HG03439 (cell line): ENCODE measurements around the gene ORC4.

ENCODE experiments used
- ATAC-seq: cut with Tn5 transposase; IDR thresholded peaks from one replicate; pipeline ENCODE4 v1.9.1; 2021; ENCODE audit warnings: mild to moderate bottlenecking, moderate library complexity; ENCODE audit not compliant: unreplicated experiment

Gene ORC4

DNA sequence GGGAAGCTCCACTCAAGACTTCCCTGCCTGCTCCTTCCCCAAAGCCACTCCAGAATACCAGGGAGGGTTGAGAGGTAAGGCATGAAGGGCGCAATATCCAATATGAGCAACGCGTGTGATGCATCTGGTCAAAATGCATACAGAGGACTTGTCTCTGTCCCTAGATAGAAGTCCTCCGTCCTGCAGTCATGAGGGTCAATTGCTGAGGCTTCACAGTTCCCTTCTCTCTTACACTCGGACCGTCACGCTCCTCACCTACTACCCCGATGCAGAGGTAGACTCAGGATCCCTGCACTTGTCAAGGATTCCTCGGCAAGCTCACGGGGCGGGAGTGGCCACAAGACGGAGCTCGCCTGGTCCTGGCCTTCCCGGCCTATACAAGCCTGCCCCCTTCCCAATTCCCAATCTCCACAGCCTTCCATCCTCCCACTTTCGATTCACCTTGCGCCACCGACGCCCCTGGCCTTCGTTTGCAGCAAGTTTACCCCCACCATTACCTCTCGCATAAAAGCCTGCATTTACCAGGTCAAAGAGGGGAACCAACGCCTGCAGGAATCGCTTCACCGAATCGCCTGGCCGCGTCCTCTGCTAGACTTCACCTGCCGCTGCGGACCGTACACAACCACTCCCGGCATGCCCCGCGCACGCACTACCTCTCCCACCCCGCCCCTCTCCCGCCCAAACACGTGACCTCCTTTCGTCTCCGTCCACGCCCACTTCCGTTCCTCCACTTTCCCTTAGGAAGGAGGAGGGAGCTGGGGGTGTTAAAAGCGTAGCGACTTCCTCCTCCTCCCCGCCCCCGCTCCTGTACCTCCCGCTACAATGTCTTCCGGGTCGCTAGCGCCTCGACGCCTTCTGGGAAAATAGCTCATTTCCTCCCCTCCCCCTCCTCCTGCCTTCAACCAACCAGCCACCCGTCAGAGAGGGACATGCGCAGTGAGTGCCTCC is at the start of gene ORC4:
ORC4 (minus strand) TSS at position 627 of the 948 bp plus-strand sequence. CDS start 44,779 bp downstream, outside the sequence.
- ATAC-seq = peak; percentile 83

DNA sequence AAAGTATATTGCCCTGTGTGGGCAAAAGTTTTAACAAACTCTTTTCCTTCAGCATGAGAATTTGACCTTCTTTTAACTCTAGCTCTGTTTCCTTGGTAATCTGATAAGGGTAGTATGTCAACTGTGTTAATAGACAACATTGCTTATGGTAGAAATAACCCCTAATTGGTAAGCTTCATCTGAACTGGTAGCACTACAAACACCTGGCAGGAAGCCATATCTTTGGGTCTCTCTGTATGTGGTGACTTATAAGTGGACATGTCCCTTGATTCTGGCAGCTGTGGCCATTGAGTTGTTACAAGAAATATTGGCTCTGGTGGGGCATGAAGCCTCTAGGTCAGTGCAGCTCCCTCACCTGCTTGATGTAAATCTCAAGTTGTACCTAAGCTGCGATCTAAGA is 47.3 kb upstream of the ORC4 start:
- no peak for ATAC-seq

DNA sequence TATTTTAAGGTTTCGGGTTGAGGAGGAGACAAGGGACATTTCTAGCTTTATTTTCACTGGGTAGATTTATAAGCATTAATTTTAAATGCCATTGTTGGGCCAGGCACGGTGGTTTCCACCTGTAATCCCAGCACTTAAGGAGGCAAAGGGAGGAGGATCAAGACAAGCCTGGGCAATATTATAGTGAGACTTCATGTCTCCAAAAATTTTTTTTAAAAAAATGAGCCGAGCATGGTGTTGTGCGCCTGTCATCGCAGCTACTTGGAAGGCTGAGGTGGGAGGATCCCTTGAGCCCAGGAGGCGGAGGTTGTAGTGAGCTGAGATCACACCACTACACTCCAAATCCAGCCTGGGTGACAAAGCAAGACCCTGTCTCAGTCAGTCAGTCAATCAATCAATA is 45.4 kb upstream of the ORC4 start:
- ATAC-seq = no peak

DNA sequence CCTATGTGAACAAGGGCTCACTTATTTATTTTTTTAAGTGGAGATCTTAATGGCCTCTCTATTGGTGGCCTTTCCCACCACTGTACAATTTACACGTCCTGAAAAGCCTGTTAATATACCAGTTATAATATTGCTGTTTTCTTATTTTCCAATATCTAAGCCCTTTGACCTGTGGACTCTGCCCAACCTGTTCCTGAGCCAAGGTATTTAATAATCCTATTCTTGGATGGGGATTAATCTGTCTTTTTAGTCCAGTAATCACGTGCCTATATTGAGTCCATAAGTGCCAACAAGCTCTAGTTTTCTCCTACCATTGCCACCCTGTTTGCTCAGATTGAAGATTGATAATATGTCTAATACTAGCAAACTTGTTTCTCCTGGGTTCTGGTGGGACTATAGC is 43.1 kb upstream of the ORC4 start:
- no peak for ATAC-seq

DNA sequence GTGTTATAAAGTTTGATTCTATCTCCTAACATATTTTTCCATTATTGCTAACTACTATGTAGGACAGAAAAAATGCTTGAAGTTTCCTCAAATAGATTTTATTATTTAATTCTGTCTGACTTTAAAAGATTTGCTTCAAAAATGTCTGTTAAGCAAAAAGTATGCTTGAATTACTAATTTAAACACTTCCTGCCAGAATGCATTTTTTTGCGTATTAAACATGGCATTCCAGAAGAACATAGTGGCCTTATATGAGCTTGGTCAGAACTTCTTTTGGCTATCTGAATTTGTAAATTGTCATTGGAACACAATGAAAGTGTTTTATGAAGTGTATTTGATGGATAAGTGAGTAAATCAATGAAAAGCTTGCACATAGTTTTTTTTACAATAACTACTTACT is 38.1 kb upstream of the ORC4 start:
- no peak for ATAC-seq

DNA sequence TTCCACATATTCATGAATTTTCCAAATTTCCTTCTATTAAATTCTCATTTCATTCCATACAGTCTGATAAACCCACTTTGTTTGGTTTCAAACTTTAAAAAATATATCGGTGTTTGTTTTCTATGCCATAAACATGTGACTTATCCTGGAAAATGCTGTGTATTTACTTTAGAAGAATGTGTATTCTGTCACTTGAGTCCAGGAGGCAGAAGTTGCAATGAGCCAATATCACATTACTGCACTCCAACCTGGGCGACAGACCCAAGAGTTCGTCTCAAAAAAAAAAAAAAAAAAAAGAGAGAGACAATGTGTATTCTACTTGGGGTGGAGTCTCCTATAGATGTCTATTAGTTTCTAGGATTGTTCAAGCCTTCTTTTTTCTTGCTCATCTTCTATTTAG is 32.1 kb upstream of the ORC4 start:
- ATAC-seq = no peak

DNA sequence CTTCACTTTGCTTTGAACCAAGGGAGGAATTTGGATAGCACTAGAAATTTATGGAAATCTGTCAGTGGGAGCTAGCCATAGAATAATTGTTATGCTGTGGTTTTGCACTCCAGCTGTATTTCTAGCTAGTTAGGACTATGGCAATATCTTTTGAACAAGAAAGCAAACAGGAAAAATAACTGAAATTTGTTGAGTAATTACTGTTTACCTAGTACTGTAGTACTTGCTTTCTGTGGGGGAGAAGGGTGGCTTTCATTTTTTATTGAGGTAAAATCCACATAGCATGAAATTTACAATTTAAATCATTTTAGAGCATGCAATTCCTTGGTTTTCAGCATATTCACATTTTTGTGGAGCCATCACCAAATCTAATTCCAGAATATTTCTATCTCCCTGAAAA is 28.7 kb upstream of the ORC4 start:
- ATAC-seq = no peak

DNA sequence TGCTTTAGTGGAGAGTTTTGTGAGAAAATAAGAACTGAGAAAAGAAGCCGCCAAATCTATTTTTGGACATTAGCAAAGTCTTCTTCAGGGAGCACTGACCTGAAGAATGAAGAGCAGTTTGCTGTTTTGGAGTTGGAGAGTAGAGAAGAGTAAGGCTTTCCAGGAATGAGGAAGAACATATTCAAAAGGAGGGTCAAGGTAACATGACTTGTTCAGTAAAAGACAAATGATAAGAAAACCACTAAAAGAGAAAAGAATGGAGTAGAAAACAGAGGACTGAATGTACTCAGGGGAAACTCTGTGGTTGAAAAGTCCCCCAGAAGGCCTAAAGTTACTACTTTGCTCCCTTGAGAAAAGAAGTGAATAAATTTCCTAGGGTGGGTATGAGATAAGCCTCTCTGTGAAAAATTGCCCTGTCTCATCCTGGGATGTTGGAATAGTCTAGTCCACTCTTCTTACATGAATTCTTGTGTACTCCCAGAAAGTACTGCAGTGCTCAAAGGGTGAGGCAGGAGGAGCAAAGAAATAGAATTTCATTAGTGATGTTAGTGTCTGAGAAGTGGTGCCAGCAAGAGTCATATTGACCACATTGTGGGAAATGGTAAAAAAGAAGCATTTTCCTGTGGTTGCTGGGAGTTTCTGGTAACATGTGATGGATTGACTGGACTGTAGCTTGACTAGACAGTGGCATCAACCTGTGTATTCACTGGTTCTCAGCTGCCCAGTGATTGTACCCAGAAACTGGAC is 28.1 kb upstream of the ORC4 start:
- ATAC-seq = peak; percentile 49

DNA sequence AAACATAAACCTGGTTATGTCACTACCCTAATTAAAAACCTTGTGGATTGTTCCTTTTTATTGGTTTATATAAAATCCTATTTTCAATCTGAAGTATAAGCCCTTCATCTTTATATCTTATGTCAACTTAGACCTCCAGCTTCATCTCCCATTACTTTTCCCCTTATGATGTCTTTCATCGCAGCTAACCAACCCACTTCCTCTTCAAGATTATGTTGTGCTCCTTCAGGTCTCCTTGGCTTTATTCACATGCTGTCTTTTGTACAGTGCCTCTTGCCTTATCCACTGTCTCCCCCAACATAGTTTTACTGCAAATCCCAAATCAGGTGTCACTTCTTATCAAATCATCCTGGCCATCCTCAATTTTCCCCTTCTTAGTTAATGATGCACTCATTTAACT is 26.3 kb upstream of the ORC4 start:
- ATAC-seq = no peak

DNA sequence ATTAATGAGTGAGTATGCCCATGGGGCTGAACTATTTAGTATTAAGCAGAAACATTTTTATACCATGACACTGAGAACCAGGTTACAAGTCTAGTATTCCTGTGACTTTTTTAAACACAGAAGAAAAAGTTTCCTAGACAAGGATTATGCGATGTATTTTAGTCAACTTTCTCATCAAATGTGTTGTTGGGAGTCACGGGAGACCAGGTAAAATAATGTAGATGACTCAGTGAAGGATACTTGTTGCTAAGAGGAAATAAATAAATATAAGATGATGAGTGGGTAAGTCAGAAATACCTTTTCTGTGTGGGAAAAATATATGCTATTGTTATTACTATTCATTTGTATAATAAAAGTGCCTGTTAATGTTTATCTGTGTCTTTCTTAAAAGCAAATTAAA is 23.8 kb upstream of the ORC4 start:
- ATAC-seq = no peak

DNA sequence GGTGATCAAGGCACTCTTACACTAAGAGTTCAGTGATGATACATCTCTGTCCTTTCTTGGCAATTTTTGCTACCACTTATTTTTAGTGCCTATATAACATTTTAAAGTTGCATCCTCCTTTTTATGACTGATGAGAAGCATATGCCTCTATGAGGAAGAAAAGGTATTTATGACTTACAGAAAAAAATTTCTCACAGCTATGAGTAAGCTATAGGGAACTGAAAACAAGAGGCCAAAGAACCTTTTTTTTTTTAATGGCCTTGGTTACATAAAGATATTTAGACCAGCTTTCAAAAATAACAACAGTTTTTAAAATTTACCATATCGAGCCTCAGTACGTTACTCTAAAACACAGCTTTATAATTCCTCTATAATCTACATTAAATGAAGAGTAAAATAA is 21.7 kb upstream of the ORC4 start:
- peak; percentile 89 for ATAC-seq

DNA sequence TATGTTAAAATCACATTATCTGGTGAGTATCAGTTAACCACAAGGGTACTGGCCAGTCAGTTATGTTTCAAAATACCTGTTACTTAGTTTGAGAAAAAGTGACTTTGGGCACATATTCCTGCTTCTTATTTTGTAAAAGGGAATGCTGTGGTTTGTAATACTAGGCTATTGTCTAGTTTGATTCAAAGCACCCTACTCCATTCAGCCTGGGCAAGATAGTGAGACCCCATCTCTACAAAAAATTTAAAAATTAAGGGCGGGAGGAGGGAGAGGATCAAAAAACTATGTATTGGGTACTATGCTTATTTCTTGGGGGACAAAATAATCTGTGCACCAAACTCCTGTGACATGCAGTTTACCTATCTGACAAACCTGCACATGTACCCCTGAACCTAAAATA is 19.2 kb upstream of the ORC4 start:
- no peak for ATAC-seq

DNA sequence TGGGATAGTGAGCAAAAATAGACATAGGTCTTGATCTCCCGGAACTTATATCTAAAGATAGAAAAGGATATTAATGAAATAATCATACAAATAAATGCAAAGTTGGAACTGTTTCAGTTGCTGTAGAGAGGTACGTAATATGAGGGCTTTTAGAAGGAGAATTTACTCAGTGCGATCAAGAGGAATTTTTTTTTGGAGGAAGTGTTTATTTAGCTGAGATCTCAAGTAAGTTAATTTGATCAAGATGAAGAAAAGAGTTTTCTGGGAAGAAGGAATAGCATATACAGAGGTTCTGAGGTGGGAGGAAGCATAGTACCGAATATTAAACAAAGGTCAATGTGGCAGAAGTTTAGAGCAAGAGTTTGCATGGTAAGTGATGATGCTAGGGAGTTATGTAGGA is 11.7 kb upstream of the ORC4 start:
- ATAC-seq = no peak

DNA sequence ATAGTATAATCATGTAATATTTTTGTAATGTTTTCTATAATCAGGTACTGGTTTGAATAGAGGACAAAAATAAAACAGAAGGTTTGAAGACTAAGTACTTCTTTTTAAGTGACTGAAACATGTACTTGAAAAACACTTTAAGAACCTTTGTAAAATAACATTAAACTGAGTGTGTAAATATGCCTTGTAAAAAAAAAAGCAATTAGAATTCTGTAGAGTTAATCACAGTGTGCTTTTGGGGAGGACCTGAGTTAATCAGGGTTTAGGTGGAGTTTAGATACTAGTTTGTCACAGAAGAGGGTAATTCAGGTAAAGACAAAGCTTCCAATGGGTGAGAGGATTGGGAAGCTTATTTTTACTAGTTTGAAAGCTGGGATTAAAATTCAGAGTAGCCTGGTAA is 10.6 kb upstream of the ORC4 start:
- ATAC-seq = no peak

DNA sequence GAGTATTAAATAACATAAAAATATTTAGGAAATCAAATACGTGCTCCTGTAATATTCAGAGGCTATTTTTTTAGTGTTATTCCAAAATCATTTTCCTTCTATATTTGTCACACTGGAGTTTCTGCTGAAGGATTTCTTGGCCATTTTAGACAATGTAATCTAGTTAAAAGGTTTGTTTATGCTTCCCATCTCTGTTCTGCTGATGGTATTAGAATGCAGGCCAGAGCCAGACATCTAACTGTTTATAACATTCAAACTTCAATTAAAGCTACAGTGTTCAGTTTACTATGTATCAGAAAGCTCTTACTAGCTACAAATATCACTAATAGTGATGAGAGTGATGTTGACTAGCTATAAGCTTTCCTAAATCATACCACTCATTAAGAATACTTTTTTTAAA is 8.2 kb upstream of the ORC4 start:
- no peak for ATAC-seq

DNA sequence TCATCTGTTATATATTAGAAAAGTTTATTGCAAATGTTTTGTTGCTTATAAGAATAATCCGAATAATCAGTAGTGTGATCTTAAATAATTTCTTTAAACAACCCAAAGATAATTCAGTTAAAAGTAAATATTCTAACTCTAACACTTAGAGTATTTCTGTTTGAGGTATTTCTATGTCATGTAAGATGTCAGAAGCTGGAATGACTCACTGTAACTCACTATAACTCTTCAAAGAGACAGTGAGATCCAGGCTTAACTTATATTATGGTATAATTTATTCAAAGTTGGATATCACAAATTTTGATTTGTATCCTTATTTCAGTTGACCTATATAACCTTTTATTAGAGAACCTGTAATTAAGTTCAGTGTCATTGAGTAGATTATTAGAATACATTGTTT is 7.3 kb upstream of the ORC4 start:
- no peak for ATAC-seq

DNA sequence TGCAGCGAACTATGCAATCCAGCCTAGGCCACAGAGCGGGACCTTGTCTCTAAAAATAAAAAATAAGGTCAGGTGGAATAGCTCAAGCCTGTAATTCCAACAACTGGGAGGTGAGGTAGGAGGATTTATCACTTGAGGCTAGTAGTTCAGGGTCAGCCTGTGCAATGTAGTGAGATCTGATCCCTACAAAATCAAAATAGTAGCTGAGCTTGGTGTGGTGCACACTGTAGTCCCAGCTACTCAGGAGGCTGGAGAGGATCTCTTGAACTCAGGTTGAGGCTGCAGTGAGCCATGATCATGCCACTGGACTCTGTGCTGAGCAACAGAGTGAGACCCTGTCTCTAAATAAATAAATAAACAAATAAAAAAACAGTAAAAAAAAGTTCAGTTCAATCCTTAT is 6.0 kb upstream of the ORC4 start:
- ATAC-seq = no peak

DNA sequence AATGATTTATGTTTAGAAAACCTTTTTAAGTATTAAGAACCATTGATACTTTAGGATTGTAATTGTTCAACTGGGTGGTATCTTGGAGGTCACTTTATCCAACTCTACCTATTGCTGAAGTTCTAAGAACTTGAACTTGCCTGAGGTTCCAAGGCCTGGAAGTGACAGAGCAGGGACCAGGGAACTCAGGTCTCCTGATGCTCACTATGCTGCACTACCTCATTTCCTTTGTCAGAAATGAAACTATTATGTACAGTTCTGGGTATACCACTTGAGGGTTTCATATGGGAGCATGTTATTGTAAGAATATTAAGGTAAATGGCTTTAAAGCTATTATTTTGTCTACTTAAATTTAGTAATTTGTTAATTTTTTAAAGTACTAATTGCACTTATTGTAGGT is 3.3 kb upstream of the ORC4 start:
- ATAC-seq = no peak

DNA sequence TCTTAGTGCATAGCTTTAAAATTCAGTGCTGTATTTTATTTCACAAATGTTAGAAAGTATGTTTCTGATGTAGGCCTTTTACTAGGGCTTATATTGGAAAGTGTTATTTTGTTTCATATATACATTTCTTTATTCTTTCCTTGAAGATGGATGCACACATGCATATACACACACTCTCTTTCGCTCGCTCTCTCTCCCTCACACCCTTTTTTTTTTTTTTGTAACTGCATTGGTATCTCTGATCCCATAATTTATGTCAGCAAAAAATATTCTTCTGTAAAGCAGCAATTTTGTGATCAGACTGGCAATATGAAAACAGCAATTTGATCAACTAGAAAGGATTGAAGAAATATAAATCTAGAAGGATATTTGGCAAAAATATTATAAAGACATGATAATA is 2.3 kb upstream of the ORC4 start:
- ATAC-seq = no peak

DNA sequence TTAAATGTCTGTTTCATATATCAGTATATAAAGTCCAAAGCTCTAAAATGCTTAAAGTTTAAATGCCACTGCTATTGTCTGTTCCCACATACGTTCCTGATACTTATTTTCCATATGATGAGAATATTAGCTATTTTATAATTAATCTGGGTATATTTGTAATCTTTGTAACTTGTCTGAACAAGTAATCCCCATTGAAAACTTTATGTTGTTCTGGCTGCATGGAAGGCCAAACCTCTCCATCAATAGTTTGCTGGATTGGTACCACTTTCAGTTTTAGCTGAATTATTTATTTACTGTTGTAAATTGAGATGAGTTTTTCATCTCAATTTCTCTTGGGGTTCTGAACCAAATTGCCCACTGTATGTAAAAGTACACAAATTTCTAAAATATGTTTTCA is 1.8 kb upstream of the ORC4 start:
- ATAC-seq = no peak

DNA sequence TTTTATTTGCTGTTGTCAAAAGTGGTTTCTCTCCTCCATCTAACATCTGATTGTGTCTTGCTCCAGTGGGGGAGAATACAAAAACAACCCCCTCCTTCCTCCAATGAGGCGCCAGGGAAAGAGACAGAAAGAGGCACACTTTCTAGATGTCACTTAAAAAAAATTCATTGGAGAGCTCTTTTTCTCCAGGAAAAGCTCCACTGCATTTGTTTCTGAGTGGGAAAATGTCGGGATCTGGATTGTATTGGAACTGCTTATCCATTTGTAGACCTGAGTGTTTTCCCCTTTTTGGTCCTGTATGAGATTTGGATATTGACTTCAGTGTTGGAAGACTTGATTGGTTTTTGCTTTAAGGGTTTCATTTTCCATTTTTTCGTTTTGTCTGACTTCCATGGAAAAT is 1.3 kb upstream of the ORC4 start:
- no peak for ATAC-seq
